GM12873 (cell line): ENCODE data around the gene INPP4B.

Experiments
- CTCF ChIP-seq: IDR thresholded peaks from 2 replicates; pipeline ENCODE4 v1.5.1; 2012; ENCODE audit warnings: low read depth, mild to moderate bottlenecking, moderate library complexity, low read length, control low read depth; ENCODE audit not compliant: insufficient read depth; ENCODE audit errors: missing control alignments

The INPP4B gene

GRCh38 chr4:142686081-142686480 is 160.0 kb downstream of the INPP4B start:
- TF ChIP-seq CTCF: no peak

- TF ChIP-seq CTCF: no peak
Measured at GRCh38 chr4:142683997-142684396, 162.1 kb downstream of the INPP4B start.

- no peak for TF ChIP-seq CTCF
Measured at GRCh38 chr4:142683503-142683902, 162.6 kb downstream of the INPP4B start.

- TF ChIP-seq CTCF: peak; percentile 4
Measured at GRCh38 chr4:142671516-142671915, 174.6 kb downstream of the INPP4B start.

GRCh38 chr4:142663828-142664227 is 182.3 kb downstream of the INPP4B start:
- no peak for TF ChIP-seq CTCF

- TF ChIP-seq CTCF: peak; percentile 21
Measured at GRCh38 chr4:142660728-142661127, 185.4 kb downstream of the INPP4B start.

GRCh38 chr4:142656178-142656577 is 189.9 kb downstream of the INPP4B start:
- TF ChIP-seq CTCF: no peak

- no peak for TF ChIP-seq CTCF
Measured at GRCh38 chr4:142648378-142648777, 197.7 kb downstream of the INPP4B start.
